NCI-H1105 treated with DMSO at 0.1 percent for 48 hours (cell line): ENCODE measurements around the gene TMEM176B.
A peak's percentile ranks its signal among the peaks of the same experiment; 100 is the strongest.
"Not testable (repeated sequence)": the region's sequence is repeated elsewhere in the genome, so short reads cannot be mapped to it uniquely, and the experiment has no call there.

Source experiments
- DNase-seq: peaks from one replicate; lab custom pipeline; 2025; lab: John Stamatoyannopoulos, UW

TMEM176B gene

DNA sequence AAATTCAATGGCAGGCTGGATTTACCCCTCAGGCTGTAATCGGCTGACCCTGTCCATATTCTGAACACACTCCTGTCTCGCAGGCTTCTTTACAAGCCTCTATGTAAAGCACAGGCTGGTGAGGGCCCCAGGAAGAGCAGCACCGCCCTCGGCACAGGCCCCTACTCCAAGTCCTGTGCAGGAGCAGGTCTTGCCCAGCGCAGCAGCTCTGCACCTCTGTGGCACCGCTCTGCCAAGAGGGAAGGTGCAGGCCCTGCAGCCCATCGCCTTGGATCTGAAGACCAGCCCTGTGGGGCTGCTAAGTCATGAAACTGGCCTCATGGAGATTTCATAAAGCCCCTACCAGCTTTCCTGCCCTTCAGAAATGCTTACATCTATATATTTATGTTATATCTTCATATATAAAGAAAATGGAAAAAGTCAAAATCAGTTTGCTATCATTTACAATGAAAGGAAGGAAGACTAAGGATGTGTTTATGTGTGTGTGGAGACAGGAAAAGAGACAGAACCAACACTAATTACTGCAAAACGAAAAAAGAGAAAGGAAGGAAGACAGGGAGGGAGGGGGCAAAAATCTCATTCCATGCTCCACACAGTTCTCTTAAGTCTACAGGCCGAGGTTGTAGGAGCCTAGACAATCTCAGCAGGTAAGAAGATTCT lies 9.6 kb downstream of the TMEM176B start:
- no peak for DNase-seq

DNA sequence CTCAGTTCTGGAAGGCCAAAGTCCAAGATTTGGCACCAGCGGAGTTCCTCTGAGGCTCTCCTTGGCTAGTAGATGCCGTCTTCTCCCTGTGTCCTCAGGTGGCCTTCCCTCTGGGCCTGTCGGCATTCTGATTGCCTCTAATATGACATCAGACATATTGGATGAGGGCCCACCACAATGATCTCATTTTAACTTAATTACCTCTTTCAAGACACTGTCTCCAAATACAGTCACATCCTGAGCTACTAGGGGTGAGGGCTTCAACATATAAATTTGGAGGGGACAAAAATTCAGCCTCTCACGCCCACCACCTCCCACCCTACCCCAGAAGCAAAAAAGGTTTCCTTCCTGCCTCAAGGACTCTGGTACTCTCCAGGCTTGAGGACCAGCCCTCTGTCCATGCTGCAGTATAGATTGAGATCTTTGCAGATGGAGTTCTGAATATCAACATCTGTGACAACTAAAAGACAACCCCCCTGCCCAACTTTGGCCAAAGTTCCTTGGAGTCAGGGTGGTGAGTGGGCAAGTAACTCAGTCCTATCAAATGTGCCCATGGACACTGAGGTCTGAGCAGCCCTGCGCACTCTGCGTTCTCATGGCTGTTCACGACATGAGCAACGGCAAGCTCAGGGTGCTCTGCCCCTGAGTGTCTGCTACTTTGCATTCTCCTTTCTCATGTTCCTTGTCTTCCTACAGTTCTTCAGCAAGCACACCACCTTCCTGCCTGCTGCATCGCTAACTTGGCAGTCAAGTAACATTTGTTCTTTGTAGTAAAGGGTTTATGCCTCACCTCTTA lies 11.5 kb downstream of the TMEM176B start:
- DNase-seq, result no peak

DNA sequence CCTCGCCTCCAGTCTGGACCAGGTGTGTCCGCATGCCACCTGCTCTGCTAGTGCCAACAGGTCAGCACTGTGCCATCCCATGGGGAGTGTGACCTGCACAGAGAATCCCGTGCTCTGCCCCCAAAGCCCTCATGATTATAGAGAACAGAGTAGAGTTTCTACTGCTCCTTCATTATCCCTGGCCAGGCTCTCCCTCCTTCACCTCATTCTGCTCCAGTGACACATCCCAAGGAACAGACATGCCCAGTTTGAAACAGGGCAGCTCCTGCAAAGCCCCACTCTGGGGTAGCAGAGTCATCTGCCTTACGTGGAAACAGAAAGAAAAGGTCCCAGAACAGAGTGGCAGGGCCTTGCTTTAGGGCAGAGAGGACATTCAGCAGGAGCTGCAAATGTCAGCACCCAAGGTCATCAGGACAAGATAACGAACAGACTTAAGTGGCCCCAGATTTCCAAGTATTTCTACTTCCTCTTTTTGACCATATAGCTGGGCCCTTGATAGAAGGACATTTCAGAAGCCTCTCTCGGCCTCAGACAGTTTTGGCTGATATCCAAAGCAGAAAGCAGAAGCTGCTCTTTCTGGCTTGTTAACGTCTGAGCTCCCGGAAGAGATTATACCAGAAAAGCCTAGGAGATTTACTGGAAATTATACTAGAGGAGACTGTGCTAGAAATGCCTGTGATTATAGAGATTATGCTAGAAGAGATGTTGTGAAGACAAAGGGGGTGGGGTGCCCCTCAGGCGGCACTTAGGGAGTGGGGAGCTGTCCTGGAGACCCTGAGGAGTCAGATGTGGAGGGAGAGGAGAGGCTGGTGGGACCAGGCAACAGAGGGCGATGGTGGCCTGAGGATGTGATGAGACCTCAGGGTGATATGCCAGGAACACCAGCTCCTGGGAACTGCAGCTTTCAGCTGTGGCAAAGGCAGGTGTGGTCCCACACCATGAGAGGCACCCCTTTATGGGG lies 12.6 kb downstream of the TMEM176B start:
- no peak for DNase-seq

DNA sequence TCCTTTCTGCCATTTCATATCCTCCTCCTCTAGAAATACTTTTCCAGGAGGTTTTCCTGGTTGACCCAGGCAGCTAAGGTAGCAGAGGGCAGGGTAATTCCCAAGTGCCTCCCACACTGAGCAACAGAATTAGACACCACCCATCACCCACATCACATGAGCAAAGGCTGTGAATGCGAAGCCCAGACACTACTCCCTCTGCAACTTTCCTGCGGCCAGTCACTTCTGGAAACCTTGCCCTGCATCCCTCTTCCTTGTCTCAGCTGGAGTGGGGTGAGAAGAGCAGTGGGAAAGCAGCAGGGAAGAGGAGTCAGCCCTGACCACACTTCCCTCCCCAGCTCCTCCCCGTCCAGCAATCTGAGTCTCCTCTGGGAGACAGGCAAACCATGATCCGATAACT lies 15.2 kb downstream of the TMEM176B start:
- DNase-seq, result no peak

DNA sequence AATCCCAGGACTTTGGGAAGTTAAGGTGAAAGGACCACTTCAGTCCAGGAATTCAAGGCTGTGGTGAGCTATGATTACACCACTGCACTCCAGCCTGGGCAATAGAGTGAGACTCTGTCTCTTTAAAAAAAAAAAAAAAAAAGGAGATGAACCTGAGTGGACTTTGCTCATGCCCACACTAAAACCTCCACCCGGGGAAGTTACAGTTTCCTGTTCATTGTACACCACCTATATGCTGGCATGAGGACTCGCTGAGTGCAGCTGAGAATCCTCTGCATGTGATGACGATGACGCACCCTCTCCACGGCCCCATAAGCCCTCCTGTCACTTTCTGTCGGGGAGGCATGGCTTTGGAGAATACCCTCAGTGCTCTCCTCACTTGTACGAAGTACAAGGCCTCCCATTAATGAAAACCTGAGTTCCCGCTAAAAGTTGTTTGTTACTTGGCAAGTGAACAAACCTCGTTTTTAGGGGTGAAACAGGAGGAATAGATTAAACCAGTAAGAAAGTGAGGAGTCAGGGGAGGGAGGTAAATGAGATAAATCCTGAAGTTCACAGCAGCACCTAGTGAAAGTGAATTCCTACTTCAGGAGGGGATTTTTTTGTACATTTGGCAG lies 15.9 kb downstream of the TMEM176B start:
- DNase-seq, result no peak

DNA sequence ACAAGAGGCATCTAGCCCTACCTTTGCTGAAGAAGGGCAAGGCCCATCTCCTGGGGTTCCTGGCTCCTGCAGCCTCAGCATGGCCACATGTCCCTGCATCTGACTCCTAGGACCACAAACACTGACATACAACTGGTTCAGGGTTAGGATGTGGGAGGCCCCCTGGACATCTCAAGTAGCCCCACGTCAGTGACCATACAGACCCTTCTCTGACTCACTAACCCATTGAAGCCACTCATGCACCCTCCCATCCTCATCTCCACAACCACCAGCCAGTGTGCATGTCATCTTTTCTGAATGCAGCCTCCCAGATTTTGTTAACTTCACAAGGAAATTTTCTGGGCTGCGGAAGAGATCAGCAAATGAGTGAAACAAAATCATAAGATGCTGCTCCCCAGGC lies 18.2 kb downstream of the TMEM176B start:
- no peak for DNase-seq

DNA sequence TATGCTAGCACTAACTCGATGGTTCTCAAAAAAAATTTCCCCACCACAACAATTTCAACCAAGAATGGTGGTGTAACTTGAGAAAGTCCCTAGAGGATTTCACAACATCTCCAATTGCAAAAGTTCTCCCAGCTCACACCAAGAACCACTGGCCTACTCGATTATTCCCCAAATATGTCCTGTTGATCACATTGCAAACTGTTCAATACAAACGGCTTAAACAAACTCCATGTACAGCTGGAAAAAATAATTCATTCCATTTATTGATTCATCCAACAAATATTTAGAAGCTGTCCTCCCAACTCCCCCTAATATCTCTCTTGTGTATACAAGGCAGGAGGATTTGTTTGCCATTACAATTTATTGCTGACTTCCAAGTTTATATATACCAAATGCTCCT lies 19.1 kb downstream of the TMEM176B start:
- no peak for DNase-seq

DNA sequence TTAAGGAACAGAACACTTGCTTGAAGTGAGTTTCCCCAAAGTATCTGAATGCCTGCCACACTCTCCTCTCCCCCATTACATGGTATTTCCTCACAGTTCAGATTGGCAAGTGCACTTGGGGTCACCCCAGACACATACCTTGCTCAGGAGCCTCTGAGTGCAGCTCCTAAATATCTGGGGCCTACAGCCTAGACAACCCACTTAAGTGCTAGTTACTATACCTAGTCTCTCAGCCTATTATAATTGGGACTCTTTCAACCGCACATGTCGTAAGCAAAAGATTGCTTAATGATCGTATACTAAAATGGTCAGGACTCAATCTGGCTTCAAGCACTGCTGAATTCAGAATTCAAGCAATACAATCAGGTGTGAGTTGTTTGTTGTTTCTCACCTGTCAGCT lies 19.9 kb downstream of the TMEM176B start:
- no peak for DNase-seq

DNA sequence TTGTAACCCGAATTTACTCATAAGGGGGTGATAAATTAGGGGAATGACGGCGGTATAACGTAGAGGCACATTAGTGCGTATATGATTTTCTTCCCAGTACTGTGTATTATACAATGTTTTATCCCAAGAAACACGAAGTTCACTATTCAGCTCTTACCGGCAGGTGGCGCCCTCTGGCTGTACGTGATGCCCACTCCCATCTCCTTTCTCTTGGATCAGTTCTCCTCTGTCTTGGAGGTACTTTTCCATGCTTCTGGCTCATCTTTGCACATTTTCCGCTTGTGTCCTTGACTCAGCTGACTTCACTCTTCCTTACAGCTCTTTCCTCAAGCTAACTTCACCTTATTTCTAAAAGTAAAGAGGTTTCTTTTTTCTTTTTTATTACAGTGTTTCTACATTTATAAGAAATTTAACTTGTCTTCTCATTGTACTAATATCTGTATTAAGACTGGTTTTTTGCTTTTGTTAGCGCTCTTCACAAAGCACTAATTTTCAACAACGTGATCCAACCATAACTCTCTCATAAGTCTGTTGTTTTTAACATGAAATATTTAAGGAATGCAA lies 21.3 kb downstream of the TMEM176B start:
- DNase-seq, result peak; percentile 76

DNA sequence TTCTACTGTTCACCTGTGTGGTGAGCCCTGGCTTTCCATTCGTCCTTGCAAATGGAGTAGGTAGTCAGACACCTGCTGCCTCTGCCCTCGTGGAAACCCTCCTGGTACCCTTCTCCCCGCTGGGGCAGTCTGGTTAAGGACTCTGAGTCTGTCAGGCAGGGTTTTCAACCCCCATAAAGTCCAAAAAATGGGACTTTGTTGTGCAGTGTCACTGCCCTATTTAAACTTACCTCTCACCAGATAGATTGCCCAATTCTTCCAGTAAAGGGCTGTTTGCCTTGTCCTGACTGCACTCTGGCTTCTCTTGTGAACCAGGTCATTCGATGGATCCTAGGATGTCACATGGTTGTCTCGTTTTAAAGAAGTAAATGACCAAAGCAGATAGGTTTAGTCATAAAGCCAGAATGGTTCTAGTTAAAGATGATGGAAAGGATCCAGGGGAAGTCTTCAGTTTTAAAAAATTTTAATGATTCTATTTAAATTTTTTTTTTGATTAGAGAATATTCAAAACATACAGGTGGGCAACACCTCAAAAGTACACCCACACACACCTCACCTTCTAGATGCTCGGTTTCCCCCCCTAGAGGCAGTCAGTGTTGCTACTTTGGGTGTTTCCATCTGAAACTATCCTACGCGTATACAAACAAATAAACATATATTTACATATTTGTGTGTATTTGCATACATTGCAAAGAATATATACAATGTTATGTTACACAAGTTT lies 22.0 kb downstream of the TMEM176B start:
- no peak for DNase-seq

DNA sequence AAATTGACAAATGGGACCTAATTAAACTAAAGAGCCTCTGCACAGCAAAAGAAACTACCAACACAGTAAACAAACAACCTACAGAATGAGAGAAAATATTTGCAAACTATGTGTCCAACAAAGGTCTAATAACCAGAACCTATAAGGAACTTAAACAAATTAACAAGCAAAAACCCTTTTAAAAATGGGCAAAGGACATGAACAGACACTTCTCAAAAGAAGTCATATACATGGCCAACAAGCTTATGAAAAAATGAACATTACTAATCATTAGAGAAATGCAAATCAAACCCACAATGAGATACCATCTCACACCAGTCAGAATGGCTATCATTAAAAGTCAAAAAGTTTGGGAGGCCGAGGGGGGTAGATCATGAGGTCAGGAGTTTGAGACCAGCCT lies 26.0 kb downstream of the TMEM176B start:
- DNase-seq, result not testable (repeated sequence)

DNA sequence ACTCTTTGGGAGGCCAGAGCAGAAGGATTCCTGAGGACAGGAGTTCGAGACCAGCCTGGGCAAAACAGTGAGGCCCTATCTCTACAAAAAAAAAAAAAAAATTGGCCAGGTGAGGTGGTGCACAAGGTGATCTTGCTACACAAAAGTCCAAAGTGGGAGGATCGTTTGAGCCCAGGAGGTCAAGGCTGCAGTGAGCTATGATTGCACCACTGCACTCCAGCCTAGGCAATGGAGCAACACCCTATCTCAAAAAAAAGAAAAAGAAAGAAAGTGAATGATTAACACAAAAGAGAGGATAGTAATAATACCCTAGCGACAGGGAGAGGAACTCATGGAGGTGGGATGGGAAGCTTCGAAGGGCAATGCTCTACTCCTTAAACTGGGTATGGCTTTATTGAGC lies 30.4 kb downstream of the TMEM176B start:
- DNase-seq, result no peak

DNA sequence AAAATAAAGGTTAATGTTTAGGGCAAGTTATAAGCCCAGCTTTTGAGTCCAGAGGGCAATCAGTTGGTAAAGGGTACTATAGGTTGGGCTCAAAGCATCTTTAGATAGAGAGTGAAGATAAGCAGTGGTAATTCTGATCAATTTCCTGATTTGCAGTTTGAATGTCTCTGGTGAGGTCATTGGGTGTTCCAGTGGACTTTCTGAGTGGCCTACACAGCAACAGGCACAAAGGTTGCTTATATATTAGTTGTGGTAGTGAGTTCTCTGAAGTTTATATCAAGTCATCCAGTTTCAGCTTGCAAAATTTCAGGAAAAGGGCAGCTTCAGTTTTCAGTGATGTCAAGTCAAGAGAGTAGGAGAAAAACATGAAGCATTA lies 33.8 kb downstream of the TMEM176B start:
- DNase-seq, result no peak

DNA sequence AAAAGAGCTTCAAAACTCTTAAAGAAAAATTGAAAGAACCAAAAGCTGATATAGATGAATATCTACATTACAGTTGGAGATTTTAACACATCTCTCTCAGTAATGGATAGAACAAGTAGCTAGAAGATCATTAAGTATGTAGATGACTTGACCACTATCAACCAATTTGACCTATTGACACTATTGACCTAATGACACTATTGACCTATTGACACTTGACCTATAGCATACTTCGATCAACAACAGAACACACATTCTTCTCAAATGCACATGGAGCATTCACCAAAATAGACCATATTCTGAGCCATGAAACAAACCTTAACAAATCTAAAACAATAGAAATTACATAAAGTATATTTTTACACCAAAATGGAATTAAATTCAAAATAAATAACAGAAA lies 40.7 kb downstream of the TMEM176B start:
- DNase-seq, result no peak

DNA sequence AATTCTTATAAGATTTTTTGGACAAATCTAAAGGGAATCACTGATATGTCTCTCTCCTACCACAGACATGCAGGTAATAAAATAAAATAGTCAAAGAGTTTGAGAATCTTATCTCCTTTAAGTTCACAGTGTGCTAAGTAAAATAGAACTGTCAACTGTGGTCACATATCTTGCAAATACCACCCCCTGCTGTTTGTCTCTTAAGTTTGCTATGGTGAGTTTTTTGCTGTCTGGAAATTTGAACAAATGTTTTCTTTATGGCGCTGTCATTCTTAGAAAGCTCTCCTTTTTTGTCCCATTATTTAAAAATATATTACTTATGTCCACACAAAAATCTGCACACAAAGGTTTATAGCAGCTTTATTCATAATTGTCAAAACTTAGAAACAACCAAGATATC lies 43.3 kb downstream of the TMEM176B start:
- peak; percentile 12 for DNase-seq

DNA sequence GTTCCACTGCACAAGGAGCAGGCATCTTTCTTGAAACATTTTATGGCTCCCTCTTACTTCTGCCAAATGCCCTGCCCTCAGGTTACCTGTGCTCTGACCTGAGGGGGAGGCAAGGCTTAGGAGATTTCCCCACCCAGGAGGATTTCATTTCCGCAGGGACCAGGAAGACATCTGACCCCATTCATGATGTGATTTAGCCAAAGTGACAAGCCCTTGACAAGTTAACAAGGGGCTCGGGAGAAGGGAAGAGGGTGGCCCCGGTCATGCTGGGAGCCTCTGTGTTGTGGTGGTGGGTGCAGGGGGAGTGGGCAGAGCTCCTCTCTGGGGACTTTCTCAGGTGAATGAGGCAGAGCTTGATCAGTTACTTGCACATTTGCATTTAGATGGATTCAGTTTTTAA lies 44.0 kb downstream of the TMEM176B start:
- no peak for DNase-seq

DNA sequence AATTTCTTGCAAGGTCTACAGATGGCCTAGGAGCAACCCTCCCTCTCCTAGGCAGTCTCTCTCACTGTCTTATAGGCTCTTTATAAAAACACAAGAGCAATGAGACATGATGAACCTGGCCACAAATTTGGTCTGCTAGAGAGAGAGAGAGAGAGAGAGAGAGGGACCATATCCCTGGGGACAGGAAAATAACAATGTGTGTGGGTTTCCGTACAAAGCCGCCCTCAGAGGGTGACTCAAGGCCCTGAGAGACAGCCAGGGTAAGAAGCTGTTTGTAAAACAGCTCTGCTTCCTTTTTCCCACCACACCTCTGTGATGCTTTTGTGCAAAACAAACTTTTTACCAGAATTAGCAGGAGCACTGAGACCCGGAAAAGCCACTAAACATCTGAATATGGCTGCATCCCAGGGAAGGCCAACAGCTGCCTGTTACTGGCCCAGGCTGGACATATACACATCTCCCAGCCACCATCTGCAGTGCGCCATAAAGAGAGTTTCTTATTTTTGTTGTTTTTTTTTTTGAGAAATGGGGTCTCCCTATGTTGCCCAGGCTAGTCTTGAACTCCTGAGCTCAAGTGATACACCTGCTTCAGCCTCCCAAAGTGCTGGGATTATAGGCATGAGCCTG lies 44.6 kb downstream of the TMEM176B start:
- DNase-seq, result no peak

DNA sequence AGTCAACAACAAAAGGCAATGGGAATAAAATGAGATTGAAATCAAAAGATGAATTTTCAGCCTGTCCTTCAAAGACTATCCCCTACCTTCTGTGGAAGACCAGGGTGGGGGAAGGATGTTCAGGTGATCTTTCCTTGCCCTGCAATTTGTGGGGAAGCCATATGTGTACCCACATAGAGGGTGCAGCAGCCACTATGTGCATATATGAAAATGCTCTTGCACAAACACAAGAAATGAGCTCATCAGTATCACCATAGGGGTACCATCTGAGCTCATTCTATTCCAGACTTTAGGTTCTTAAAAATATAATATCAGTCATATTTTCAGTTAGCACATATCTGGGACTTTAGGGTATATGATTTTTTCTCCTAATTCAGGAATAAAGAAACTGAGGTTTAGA lies 45.2 kb downstream of the TMEM176B start:
- no peak for DNase-seq

DNA sequence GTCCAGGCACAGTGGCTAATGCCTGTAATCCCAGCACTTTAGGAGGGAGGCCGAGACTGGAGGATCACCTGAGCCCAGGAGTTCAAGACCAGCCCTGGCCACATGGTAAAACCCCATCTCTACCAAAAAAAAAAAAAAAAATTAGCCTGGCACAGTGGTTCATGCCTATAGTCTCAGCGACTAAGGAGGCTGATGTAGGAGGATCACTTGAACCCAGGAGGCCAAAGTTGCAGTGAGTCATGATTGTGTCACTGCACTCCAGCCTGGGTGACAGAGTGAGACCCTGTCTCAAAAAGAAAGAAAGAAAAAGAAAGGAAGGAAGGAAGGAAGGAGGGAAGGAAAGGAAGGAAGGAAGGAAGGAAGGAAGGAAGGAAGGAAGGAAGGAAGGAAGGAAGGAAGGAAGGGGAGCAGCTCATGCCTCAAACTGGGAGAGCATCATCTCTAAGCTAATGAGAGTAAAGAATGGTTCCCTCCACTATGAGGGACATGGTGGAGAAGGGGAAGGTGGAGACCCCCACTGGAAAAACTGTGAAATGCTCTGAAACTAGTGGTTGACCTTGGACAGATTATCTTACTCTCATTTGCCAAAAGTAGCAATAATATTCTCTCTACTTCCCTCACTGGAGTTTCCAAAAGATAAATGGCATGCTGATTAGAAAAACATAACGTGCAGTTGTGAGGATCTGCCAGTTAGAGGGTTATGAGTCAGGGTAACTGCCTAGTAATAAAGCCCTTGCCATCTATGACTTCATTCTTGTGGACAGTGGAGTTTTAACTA lies 46.1 kb downstream of the TMEM176B start:
- peak; percentile 5 for DNase-seq

DNA sequence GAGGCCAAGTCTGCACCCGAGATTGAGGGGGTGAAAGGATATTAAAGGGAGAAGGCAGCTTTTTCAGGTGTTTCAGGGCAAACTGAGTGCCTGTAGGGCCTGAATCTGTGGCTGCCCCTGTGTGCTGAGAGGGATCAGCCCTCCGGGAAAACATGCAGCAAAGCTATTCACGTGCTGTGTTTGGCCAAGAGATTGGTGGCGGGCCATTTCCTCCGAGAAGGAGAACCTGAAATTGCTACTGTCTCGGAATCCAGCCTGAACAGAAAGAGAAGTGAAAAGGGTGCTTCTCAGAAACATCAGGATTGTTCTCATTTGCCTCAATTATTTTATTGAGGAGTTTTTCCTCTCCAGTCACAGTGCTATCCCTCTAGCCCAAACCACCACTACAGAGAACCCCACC lies 46.9 kb downstream of the TMEM176B start:
- DNase-seq, result no peak
